Measurements from ENCODE around the gene TNRC6B. TPM values are rescaled to one million over a fixed set of nuclear protein-coding genes. Genes with fewer than 3 reads are reported as not detected.

TNRC6B gene
- 17.4 and 18.7 TPM in 2 replicates for total RNA-seq

GRCh38 chr22:40177738-40178416, at the start of gene TNRC6B:
TSS of gene TNRC6B (plus strand) at chr22:40177925. CDS start at chr22:40178136, 211 bp downstream.

GRCh38 chr22:40346185-40347118, 168.7 kb downstream of the TNRC6B start, which contains the start of gene ADSL:
TSS of gene ADSL (plus strand) at chr22:40346500. CDS start at chr22:40346559, 59 bp downstream.

Other genes with a start within 250 kb of the TNRC6B start
- not detected in 2 replicates for gene TMA7B, start 217.5 kb upstream of the TNRC6B start, total RNA-seq
- gene FAM83F, start 183.0 kb upstream of the TNRC6B start, total RNA-seq = not detected in 2 replicates
- gene ADSL, start 168.6 kb downstream of the TNRC6B start, total RNA-seq = 143 and 157 TPM in 2 replicates
- 40.9 and 59.7 TPM in 2 replicates for gene SGSM3, start 192.7 kb downstream of the TNRC6B start, total RNA-seq